GM08714 (cell line): ENCODE measurements around the gene TROAP.

Experiments
- H3K4me3 ChIP-seq: fragments of 200-500 bp; sonication (Bioruptor generic); 2 replicates; pipeline ENCODE4 v1.5.1; 2014; ENCODE audit warnings: mild to moderate bottlenecking, low read length, inconsistent platforms
- ZNF274 ChIP-seq: IDR thresholded peaks from 2 replicates; pipeline ENCODE4 v1.6.1; 2012; ENCODE audit warnings: mild to moderate bottlenecking, low read depth, low read length

The TROAP gene

GRCh38 chr12:49342066-49342913, 19.2 kb downstream of the TROAP start:
- H3K4me3 ChIP-seq, result no peak overlapping the region; the same call in 1 of the 2 replicates
- TF ChIP-seq ZNF274, result no peak

GRCh38 chr12:49342914-49343731, 20.1 kb downstream of the TROAP start:
- H3K4me3 ChIP-seq, result no peak overlapping the region; the same call in 1 of the 2 replicates
- TF ChIP-seq ZNF274, result no peak

GRCh38 chr12:49344486-49345050, 21.5 kb downstream of the TROAP start:
- no peak overlapping the region for H3K4me3 ChIP-seq
- no peak for TF ChIP-seq ZNF274

GRCh38 chr12:49345051-49345824, 22.2 kb downstream of the TROAP start:
- peak overlapping the region; percentile 35; the same call in 1 of the 2 replicates for H3K4me3 ChIP-seq
- no peak for TF ChIP-seq ZNF274

- no peak for TF ChIP-seq ZNF274
Measured at GRCh38 chr12:49345825-49346658, 23.0 kb downstream of the TROAP start.

GRCh38 chr12:49346659-49347310, 23.7 kb downstream of the TROAP start, which contains the start of gene DNAJC22:
TSS of gene DNAJC22 (plus strand) at chr12:49346888. CDS start at chr12:49348873, 1,985 bp downstream.
- H3K4me3 ChIP-seq, result peak within 1 kb of the TSS; percentile 35; the same call in 1 of the 2 replicates
- TF ChIP-seq ZNF274, result no peak

More at GRCh38 chr12:49345825-49346658, 23.0 kb downstream of the TROAP start:
- H3K4me3 ChIP-seq, result peak overlapping the region; percentile 35; the same call in 1 of the 2 replicates

GRCh38 chr12:49347311-49348193, 24.5 kb downstream of the TROAP start:
- H3K4me3 ChIP-seq, result peak overlapping the region; percentile 4; the same call in 1 of the 2 replicates

GRCh38 chr12:49348781-49349180, 25.7 kb downstream of the TROAP start:
- no peak for TF ChIP-seq ZNF274
- H3K4me3 ChIP-seq, result no peak overlapping the region

More at GRCh38 chr12:49347311-49348193, 24.5 kb downstream of the TROAP start:
- no peak for TF ChIP-seq ZNF274

- no peak for TF ChIP-seq ZNF274
- H3K4me3 ChIP-seq, result no peak overlapping the region
Measured at GRCh38 chr12:49349266-49349665, 26.2 kb downstream of the TROAP start.

GRCh38 chr12:49352351-49352750, 29.3 kb downstream of the TROAP start:
- H3K4me3 ChIP-seq, result no peak overlapping the region
- TF ChIP-seq ZNF274, result no peak

GRCh38 chr12:49355913-49356312, 32.9 kb downstream of the TROAP start:
- TF ChIP-seq ZNF274, result no peak
- no peak overlapping the region for H3K4me3 ChIP-seq
